WERI-Rb-1 (cell line): ENCODE data around the gene BEND7.

Experiments
- DNase-seq: peaks from one replicate; pipeline ENCODE4 v3.0.0-alpha.2; 2020
- H3K27ac ChIP-seq: fragments of 250-450 bp; sonication (Bioruptor Pico); 2 replicates; pipeline ENCODE4 v1.5.1; 2020; ENCODE audit warnings: mild to moderate bottlenecking, moderate library complexity
- H3K27me3 ChIP-seq: fragments of 250-450 bp; sonication (Bioruptor Pico); 2 replicates; pipeline ENCODE4 v1.5.1; 2021; ENCODE audit warnings: mild to moderate bottlenecking, low read depth, moderate library complexity; ENCODE audit not compliant: insufficient read depth, severe bottlenecking
- H3K36me3 ChIP-seq: fragments of 250-450 bp; sonication (Bioruptor Pico); 2 replicates; pipeline ENCODE4 v1.5.1; 2020; ENCODE audit warnings: mild to moderate bottlenecking, moderate library complexity
- H3K4me3 ChIP-seq: 2 replicates; pipeline ENCODE4 v1.5.1; 2011; ENCODE audit warnings: low read depth, mild to moderate bottlenecking, control low read depth, low read length
- H3K9me3 ChIP-seq: fragments of 250-450 bp; sonication (Bioruptor Pico); 2 replicates; pipeline ENCODE4 v1.5.1; 2021; ENCODE audit warnings: mild to moderate bottlenecking, moderate library complexity; ENCODE audit not compliant: severe bottlenecking
- CTCF ChIP-seq: IDR thresholded peaks from 2 replicates; pipeline ENCODE4 v1.5.1; 2011; ENCODE audit warnings: low read depth, mild to moderate bottlenecking, control low read depth, inconsistent platforms, low read length

BEND7 gene

GRCh38 chr10:13563481-13564445, 34.9 kb upstream of the BEND7 start:
- Histone ChIP-seq H3K27me3 (no peaks in the 10 kb centered on the region), H3K4me3 (no peak overlapping the region), H3K27ac (no peak overlapping the region), H3K36me3 (no peaks in the 10 kb centered on the region), H3K9me3 (no peaks in the 10 kb centered on the region)
- TF ChIP-seq CTCF = no peak
- DNase-seq = no peak

- no peaks in the 10 kb centered on the region for H3K36me3 ChIP-seq
- no peaks in the 10 kb centered on the region for H3K27me3 ChIP-seq
- no peak overlapping the region for H3K4me3 ChIP-seq
- no peaks in the 10 kb centered on the region for H3K9me3 ChIP-seq
- H3K27ac ChIP-seq = no peak overlapping the region
- no peak for TF ChIP-seq CTCF
- DNase-seq = no peak
Measured at GRCh38 chr10:13560597-13560996, 31.8 kb upstream of the BEND7 start.

- TF ChIP-seq CTCF = no peak
- no peaks in the 10 kb centered on the region for H3K27me3 ChIP-seq
- H3K36me3 ChIP-seq = no peaks in the 10 kb centered on the region
- H3K27ac ChIP-seq = no peak overlapping the region
- no peaks in the 10 kb centered on the region for H3K9me3 ChIP-seq
- no peak overlapping the region for H3K4me3 ChIP-seq
- no peak for DNase-seq
Measured at GRCh38 chr10:13559124-13559700, 30.4 kb upstream of the BEND7 start.

GRCh38 chr10:13555884-13556510, 27.2 kb upstream of the BEND7 start:
- TF ChIP-seq CTCF = no peak
- no peak for DNase-seq
- Histone ChIP-seq H3K4me3 (no peak overlapping the region), H3K27me3 (no peaks in the 10 kb centered on the region), H3K36me3 (no peaks in the 10 kb centered on the region), H3K27ac (no peak overlapping the region), H3K9me3 (no peaks in the 10 kb centered on the region)

- no peak for DNase-seq
- Histone ChIP-seq H3K9me3 (no peaks in the 10 kb centered on the region), H3K36me3 (no peaks in the 10 kb centered on the region), H3K27ac (no peak overlapping the region), H3K4me3 (no peak overlapping the region), H3K27me3 (no peaks in the 10 kb centered on the region)
- TF ChIP-seq CTCF = no peak
Measured at GRCh38 chr10:13550802-13551201, 22.0 kb upstream of the BEND7 start.
